K562 (cell line): ENCODE data around the gene SLTM. TPM values are rescaled to one million over a fixed set of nuclear protein-coding genes. Genes with fewer than 3 reads are reported as not detected.

Experiments
- ATAC-seq: fragments of 200-7000 bp; cut with Tn5 transposase; 3 replicates; pipeline ENCODE4 v1.9.1; 2020; ENCODE audit warnings: moderate library complexity
- BruUV-seq: library from RNA; stranded (reverse); fragments of 400-500 nt; replicated peaks from 2 replicates; lab custom pipeline; 2021; lab: Mats Ljungman, UMichigan
- CTCF ChIA-PET: fragments of 300-600 bp; formaldehyde crosslinking; extraction: SDS; loops from one replicate; lab custom pipeline; 2021; ENCODE audit warnings: low intra/inter-chr PET ratio; lab: Yijun Ruan, JAX
- POLR2A ChIA-PET: fragments of 300-600, 350-650 bp; sonication (Branson Sonifier 250); formaldehyde crosslinking; extraction: SDS; loops from one replicate; lab custom pipeline; 2021; ENCODE audit warnings: antibody characterized with exemption, inconsistent platforms; lab: Yijun Ruan, JAX
- DNase-seq, 4 experiments: peaks; one replicate each; pipeline versions ENCODE4 v3.0.0 to v3.0.0-alpha.2; 2011 to 2018; ENCODE audit warnings: low spot score in 3 of 4, mixed read lengths in 3 of 4; ENCODE audit errors: extremely low read depth in 1 of 4
- FAIRE-seq: peaks from 2 replicates; lab custom pipeline; 2011; peaks lifted over from hg19 to GRCh38; lab: Jason Lieb, UNC
- H2AFZ ChIP-seq: 2 replicates; pipeline ENCODE4 v1.6.0; 2011; ENCODE audit warnings: low read depth, low read length, control low read depth, inconsistent platforms
- H3K27ac ChIP-seq: fragments of 200-600 bp; 3 replicates; pipeline ENCODE4 v1.8.0; 2011; ENCODE audit warnings: low read depth, mild to moderate bottlenecking, control low read depth, inconsistent platforms, low read length, moderate library complexity, mixed read lengths; ENCODE audit errors: extremely low read depth
- H3K27me3 ChIP-seq, 2 experiments: fragments of 300-600 bp in 1 of 2; 2 replicates in 1 of 2; 3 replicates in 1 of 2; pipeline versions ENCODE4 v1.6.0 to v1.8.0; 2011; ENCODE audit warnings: inconsistent platforms in 2 of 2, low read length in 2 of 2, mild to moderate bottlenecking in 1 of 2, mixed read lengths in 1 of 2, moderate library complexity in 1 of 2; ENCODE audit not compliant: control insufficient read depth in 2 of 2, insufficient read depth in 2 of 2
- H3K36me3 ChIP-seq: fragments of 300-600 bp; 3 replicates; pipeline ENCODE4 v1.8.0; 2011; ENCODE audit warnings: mild to moderate bottlenecking, low read length, inconsistent platforms; ENCODE audit not compliant: control insufficient read depth, insufficient read depth
- H3K4me1 ChIP-seq, 2 experiments: fragments of 200-600 bp in 1 of 2; replicated peaks in 1 of 2; 2 replicates in 1 of 2; 3 replicates in 1 of 2; pipeline versions ENCODE4 v1.5.1 to v1.8.0; 2011; ENCODE audit warnings: inconsistent platforms in 2 of 2, low read length in 2 of 2, mild to moderate bottlenecking in 1 of 2, mixed read lengths in 1 of 2, moderate library complexity in 1 of 2; ENCODE audit not compliant: control insufficient read depth in 2 of 2, insufficient read depth in 2 of 2
- H3K4me2 ChIP-seq: 2 replicates; pipeline ENCODE4 v1.6.1; 2011; ENCODE audit warnings: low read length, control low read depth, inconsistent platforms, mixed read lengths; ENCODE audit not compliant: insufficient read depth
- H3K4me3 ChIP-seq: fragments of 200-600 bp; sonication (generic), shearing (Covaris generic); 2 replicates; pipeline ENCODE4 v1.5.1; 2016; ENCODE audit warnings: control low read depth, inconsistent platforms
- H3K79me2 ChIP-seq: fragments of 200-600 bp; 3 replicates; pipeline ENCODE4 v1.8.0; 2011; ENCODE audit warnings: low read length, inconsistent platforms; ENCODE audit not compliant: control insufficient read depth, insufficient read depth
- H3K9ac ChIP-seq, 2 experiments: 2 replicates each; pipeline versions ENCODE4 v1.6.0 to v1.6.1; 2011; ENCODE audit warnings: low read depth in 2 of 2, low read length in 2 of 2, control low read depth in 1 of 2, inconsistent platforms in 1 of 2, mild to moderate bottlenecking in 1 of 2, mixed read lengths in 1 of 2; ENCODE audit not compliant: insufficient read depth in 1 of 2
- H3K9me1 ChIP-seq: one replicate; pipeline ENCODE4 v1.6.0; 2011; ENCODE audit warnings: inconsistent platforms, mild to moderate bottlenecking, low read length, moderate library complexity; ENCODE audit not compliant: control insufficient read depth, insufficient read depth
- H3K9me3 ChIP-seq: replicated peaks from 2 replicates; pipeline ENCODE4 v1.5.1; 2011; ENCODE audit warnings: low read depth, low read length, inconsistent platforms; ENCODE audit not compliant: control insufficient read depth, insufficient read depth
- H4K20me1 ChIP-seq: replicated peaks from 2 replicates; pipeline ENCODE4 v1.6.1; 2011; ENCODE audit warnings: low read length, inconsistent platforms, mixed read lengths; ENCODE audit not compliant: control insufficient read depth, insufficient read depth
- CAMTA2 ChIP-seq: fragments of 250-450 bp; sonication (Bioruptor Pico); conservative IDR thresholded peaks from 2 replicates; pipeline ENCODE4 v1.5.1; 2022
- CC2D1A ChIP-seq: fragments of 450-650 bp; IDR thresholded peaks from 2 replicates; pipeline ENCODE4 v1.6.1; 2017; ENCODE audit warnings: mild to moderate bottlenecking
- E2F3 ChIP-seq: fragments of 250-450 bp; sonication (Bioruptor Pico); IDR thresholded peaks from 2 replicates; pipeline ENCODE4 v1.4.0; 2020; ENCODE audit warnings: mild to moderate bottlenecking
- GTF2F1 ChIP-seq: IDR thresholded peaks from 2 replicates; pipeline ENCODE4 v1.6.1; 2011; ENCODE audit warnings: low read depth, low read length, improper control_type of control experiment
- HNRNPLL ChIP-seq: fragments of 200-400 bp; formaldehyde crosslinking; IDR thresholded peaks from 2 replicates; pipeline ENCODE4 v1.6.1; 2017; ENCODE audit warnings: low read length, low read depth, mild to moderate bottlenecking; ENCODE audit not compliant: poor library complexity, severe bottlenecking
- MAX ChIP-seq: sonication (generic); formaldehyde crosslinking; IDR thresholded peaks from 2 replicates; pipeline ENCODE4 v1.9.0; 2022; ENCODE audit warnings: mild to moderate bottlenecking, missing genetic modification reagents
- NCOR1 ChIP-seq: fragments of 450-650 bp; IDR thresholded peaks from 2 replicates; pipeline ENCODE4 v1.6.1; 2016; ENCODE audit warnings: mild to moderate bottlenecking, moderate library complexity
- NONO ChIP-seq, 2 experiments: fragments of 200-400 bp in 1 of 2; fragments of 450-650 bp in 1 of 2; formaldehyde crosslinking in 1 of 2; IDR thresholded peaks; 2 replicates each; pipeline ENCODE4 v1.6.1; 2017; ENCODE audit warnings: low read depth in 2 of 2, mild to moderate bottlenecking in 2 of 2, moderate library complexity in 2 of 2, low read length in 1 of 2
- NR2C2 ChIP-seq, 2 experiments: fragments of 200-800 bp in 1 of 2; sonication (Bioruptor generic) in 1 of 2; sonication (generic) in 1 of 2; formaldehyde crosslinking in 1 of 2; IDR thresholded peaks; 2 replicates each; pipeline versions ENCODE4 v1.6.1 to v1.8.0; 2016 to 2022; ENCODE audit warnings: mild to moderate bottlenecking in 1 of 2, missing compliant biosample characterization in 1 of 2, missing genetic modification characterization in 1 of 2, missing genetic modification reagents in 1 of 2
- OTX1 ChIP-seq: fragments of 450-650 bp; formaldehyde crosslinking; IDR thresholded peaks from 2 replicates; pipeline ENCODE4 v1.4.0; 2022; ENCODE audit warnings: mild to moderate bottlenecking
- SAFB ChIP-seq: fragments of 200-400 bp; formaldehyde crosslinking; IDR thresholded peaks from 2 replicates; pipeline ENCODE4 v1.6.1; 2017; ENCODE audit warnings: low read depth, low read length, borderline replicate concordance
- SNAPC5 ChIP-seq: fragments of 250-450 bp; sonication (Bioruptor Pico); IDR thresholded peaks from 2 replicates; pipeline ENCODE4 v1.8.0; 2021; ENCODE audit warnings: moderate library complexity, mild to moderate bottlenecking, inconsistent platforms
- ZBTB11 ChIP-seq, 3 experiments: fragments of 200-800 bp in 1 of 3; fragments of 250-450 bp in 1 of 3; fragments of 450-650 bp in 1 of 3; sonication (Bioruptor Pico) in 1 of 3; sonication (Bioruptor generic) in 1 of 3; formaldehyde crosslinking in 1 of 3; IDR thresholded peaks; 2 replicates each; pipeline versions ENCODE4 v1.6.1 to v1.8.0; 2016 to 2022; ENCODE audit warnings: mild to moderate bottlenecking in 2 of 3, missing genetic modification characterization in 2 of 3, missing compliant biosample characterization in 1 of 3, moderate library complexity in 1 of 3
- ZBTB7A ChIP-seq: IDR thresholded peaks from 2 replicates; pipeline ENCODE4 v1.6.1; 2011; ENCODE audit warnings: low read depth, mild to moderate bottlenecking, low read length, moderate library complexity, borderline replicate concordance; ENCODE audit not compliant: control insufficient read depth
- ZNF354B ChIP-seq: fragments of 250-450 bp; sonication (Bioruptor Pico); IDR thresholded peaks from 2 replicates; pipeline ENCODE4 v1.4.0; 2020
- ZNF583 ChIP-seq: fragments of 250-450 bp; sonication (Bioruptor Pico); IDR thresholded peaks from 2 replicates; pipeline ENCODE4 v1.4.0; 2020
- ZNF830 ChIP-seq: fragments of 250-450 bp; sonication (Bioruptor Pico); IDR thresholded peaks from 2 replicates; pipeline ENCODE4 v1.5.0; 2021; ENCODE audit warnings: mild to moderate bottlenecking
- WGBS: fragments of 100-300 bp; shearing (Covaris generic); methylation state at CpG from one replicate; pipeline ENCODE4 v1.1.6; 2016; ENCODE audit warnings: low coverage, mixed read lengths; ENCODE audit not compliant: insufficient coverage; ENCODE audit errors: missing lambda C conversion rate; 5-methylcytosine and 5-hydroxymethylcytosine counted together
- in situ Hi-C: fragments of 300-500 bp; cut with MboI; formaldehyde crosslinking; loops from 4 replicates; pipeline ENCODE4 v1.15.0; 2018; ENCODE audit warnings: inconsistent platforms, mixed read lengths
- intact Hi-C: fragments of 100-400 bp; cut with micrococcal nuclease; formaldehyde crosslinking; loops from 2 replicates; pipeline ENCODE4 v1.14.2; 2022
- polyA plus RNA-seq, 8 experiments: library from polyadenylated mRNA; depleted of rRNA in 4 of 8; stranded (reverse) in 5 of 8; unstranded in 3 of 8; fragments of >200 nt; fragmentation: Nextera tagmentation in 2 of 8; fragmentation: Illumina TruSeq in 1 of 8; extraction: Ambion mirVana in 2 of 8; extraction: Trizol in 1 of 8; gene quantifications; 2 replicates each; pipeline versions ENCODE4 v1.2.1 to v1.2.3, GENCODE V29; 2011 to 2014; ENCODE audit warnings: inconsistent platforms in 1 of 8, missing spikeins in 1 of 8
- total RNA-seq, 7 experiments: library from RNA; depleted of rRNA in 6 of 7; stranded (reverse); fragments of >200 nt in 6 of 7; fragmentation: Illumina TruSeq in 2 of 7; extraction: Trizol in 2 of 7; gene quantifications; 2 replicates each; pipeline versions ENCODE4 v1.2.1 to v1.2.3, GENCODE V29; 2011 to 2021; ENCODE audit warnings: low replicate concordance in 1 of 7

The SLTM gene
- total and polyA plus RNA-seq, 9 of the 15 experiments (the other 6 are each of a cell fraction or from before 2014, with no cell fraction given): 39.5 to 163 (median 102) TPM

- no peak for DNase-seq
- intact Hi-C loops (no loop called here), in situ Hi-C loops (no loop called here)
- H3K4me2 ChIP-seq: no peak overlapping the region
- TF ChIP-seq E2F3: no peak
- TF ChIP-seq GTF2F1: no peak
- TF ChIP-seq ZBTB7A: no peak
- no peak for TF ChIP-seq NCOR1
- no peak for TF ChIP-seq ZNF583 (CRISPR knock-in tag)
- no peak for TF ChIP-seq CAMTA2 (CRISPR knock-in tag)
- TF ChIP-seq MAX: no peak
- no peak for TF ChIP-seq SNAPC5
- no peak for TF ChIP-seq ZBTB11 (CRISPR knock-in tag; IDR thresholded peaks at IDR 0.05)
- no peak for TF ChIP-seq NONO (IDR thresholded peaks at IDR 0.05; ENCODE audit: low read depth in 2 of 2, low read length in 1 of 2)
- no peak for TF ChIP-seq OTX1 (CRISPR knock-in tag)
- no peak for TF ChIP-seq ZNF354B (CRISPR knock-in tag)
- no peak for TF ChIP-seq ZNF830
- no peak for TF ChIP-seq NR2C2 (CRISPR knock-in tag; IDR thresholded peaks at IDR 0.05)
- no peak for TF ChIP-seq NR2C2 (tag; IDR thresholded peaks at IDR 0.05)
- TF ChIP-seq SAFB: no peak
- TF ChIP-seq HNRNPLL: no peak
- no peak for TF ChIP-seq CC2D1A
- TF ChIP-seq, all 486 proteins: peak for 0
- H3K4me1 ChIP-seq: no peaks in the 10 kb centered on the region; a peak in 1 of 5 replicates
- POLR2A ChIA-PET: interaction anchor here (0.6 to 0.9 kb wide), 3 partner anchors 9 to 299 kb away, joined by 3 to 4 read pairs (median 3); no protein-coding TSS in a partner anchor
- no peak for FAIRE-seq
- H2AFZ ChIP-seq: no peak overlapping the region
- H3K36me3 ChIP-seq: peaks cover 8% of the 10 kb centered on the region
- no peaks in the 10 kb centered on the region for H3K27me3 ChIP-seq
- H3K4me3 ChIP-seq: no peak overlapping the region
- WGBS: 54% methylated on average over 1 of the region's 1 CpG
- no peaks in the 10 kb centered on the region for H3K9me3 ChIP-seq
- no peaks in the 10 kb centered on the region for H4K20me1 ChIP-seq
- no peak for ATAC-seq
- BruUV-seq: no TSS peak
- H3K27ac ChIP-seq: no peak overlapping the region
- H3K9ac ChIP-seq: no peak overlapping the region
- H3K79me2 ChIP-seq: no peaks in the 10 kb centered on the region
- CTCF ChIA-PET: no interaction called here
- no peaks in the 10 kb centered on the region for H3K9me1 ChIP-seq
These were observed 60.2 kb downstream of the SLTM start for GRCh38 chr15:58873267-58873666.
